Osteoblast (primary cell): Measurements from ENCODE around the gene ZNF138. TPM values are rescaled to one million over a fixed set of nuclear protein-coding genes. Genes with fewer than 3 reads are reported as not detected.

Experiments
- DNase-seq: peaks from one replicate; pipeline ENCODE4 v3.0.0; 2011; ENCODE audit warnings: low spot score, mixed read lengths; ENCODE audit not compliant: insufficient read length; ENCODE audit errors: missing footprints
- H2AFZ ChIP-seq: 2 replicates; pipeline ENCODE4 v1.6.0; 2011; ENCODE audit warnings: mild to moderate bottlenecking, low read length
- H3K27ac ChIP-seq: 2 replicates; pipeline ENCODE4 v1.5.1; 2011; ENCODE audit warnings: mild to moderate bottlenecking, low read depth, low read length, moderate library complexity
- H3K27me3 ChIP-seq: 2 replicates; pipeline ENCODE4 v1.6.0; 2012; ENCODE audit warnings: mild to moderate bottlenecking, control low read depth, inconsistent platforms, low read length, moderate library complexity; ENCODE audit not compliant: insufficient read depth
- H3K36me3 ChIP-seq: 2 replicates; pipeline ENCODE4 v1.5.1; 2011; ENCODE audit warnings: mild to moderate bottlenecking, low read length, control low read depth, moderate library complexity; ENCODE audit not compliant: insufficient read depth
- H3K4me1 ChIP-seq: 2 replicates; pipeline ENCODE4 v1.5.1; 2011; ENCODE audit warnings: mild to moderate bottlenecking, low read length, control low read depth, moderate library complexity; ENCODE audit not compliant: insufficient read depth
- H3K4me2 ChIP-seq: 2 replicates; pipeline ENCODE4 v1.6.0; 2011; ENCODE audit warnings: mild to moderate bottlenecking, low read length; ENCODE audit not compliant: insufficient read depth
- H3K4me3 ChIP-seq: fragments of 200-600 bp; sonication (generic); 3 replicates; pipeline ENCODE4 v1.5.1; 2012; ENCODE audit warnings: mild to moderate bottlenecking, low read length, inconsistent platforms; ENCODE audit not compliant: insufficient read depth
- H3K79me2 ChIP-seq: 2 replicates; pipeline ENCODE4 v1.6.0; 2012; ENCODE audit warnings: mild to moderate bottlenecking, low read length, control low read depth, inconsistent platforms; ENCODE audit not compliant: insufficient read depth
- H3K9me3 ChIP-seq: 2 replicates; pipeline ENCODE4 v1.5.1; 2011; ENCODE audit warnings: low read depth, low read length, control low read depth
- H4K20me1 ChIP-seq: 2 replicates; pipeline ENCODE4 v1.6.0; 2012; ENCODE audit warnings: mild to moderate bottlenecking, low read length, control low read depth; ENCODE audit not compliant: insufficient read depth
- total RNA-seq: library from RNA; depleted of rRNA; stranded (reverse); fragments of >200 nt; gene quantifications from 2 replicates; pipeline ENCODE4 v1.2.3, GENCODE V29; 2012
- TF ChIP-seq, protein P1 (sequence below): IDR thresholded peaks from 2 replicates; pipeline ENCODE4 v1.5.1; 2011; ENCODE audit warnings: mild to moderate bottlenecking, low read depth, low read length, moderate library complexity; ENCODE audit errors: extremely low read depth

The ZNF138 gene
- total RNA-seq, 1 donor, result 4.7 TPM

DNA sequence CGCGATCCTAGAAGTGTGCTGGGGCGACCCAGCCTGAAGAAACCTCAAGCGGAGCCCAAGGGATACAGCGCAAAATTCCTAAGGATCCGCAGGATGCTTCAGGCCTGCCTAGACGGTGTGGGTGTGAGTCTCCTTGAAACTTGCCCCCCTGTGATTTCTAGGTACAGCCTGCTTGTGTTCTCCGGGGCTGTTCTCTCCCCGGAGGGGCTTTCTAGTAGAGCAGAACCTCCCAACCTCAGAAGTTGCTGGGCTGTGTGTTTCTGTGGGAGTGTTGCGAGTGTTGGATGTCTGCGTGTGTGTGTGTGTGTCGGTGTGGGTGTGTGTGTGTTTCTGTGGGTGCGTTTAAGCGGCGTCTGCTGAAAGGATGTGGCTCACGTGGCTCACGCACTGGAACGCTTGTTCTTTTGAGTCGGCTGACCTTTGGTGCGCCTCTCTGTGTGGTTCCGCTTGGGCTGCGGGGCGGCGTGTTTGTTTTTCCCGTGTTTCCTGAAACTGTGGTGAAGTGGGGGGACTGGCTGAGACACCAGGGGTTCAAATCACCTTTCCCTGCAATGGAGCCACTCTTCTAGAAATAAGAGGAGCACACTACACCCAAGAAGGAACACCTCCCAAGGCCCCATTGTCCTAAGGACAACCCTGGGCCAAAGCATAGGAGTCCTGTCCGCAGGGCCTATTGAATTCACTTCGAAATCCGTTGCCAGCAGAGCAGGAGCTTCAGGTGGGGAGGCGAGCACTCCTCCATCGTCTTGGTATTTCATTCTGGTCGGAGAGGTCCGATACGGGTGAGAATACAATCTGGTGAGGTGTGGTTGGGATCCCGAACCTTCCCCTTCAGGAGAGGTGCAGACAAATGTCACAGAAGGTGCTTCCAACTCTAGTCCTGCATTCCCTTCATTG, 83.7 kb downstream of the ZNF138 start:
- H3K27me3 ChIP-seq, result peaks cover 6% of the 10 kb centered on the region
- no peaks in the 10 kb centered on the region for H3K36me3 ChIP-seq
- TF ChIP-seq, protein P1, sequence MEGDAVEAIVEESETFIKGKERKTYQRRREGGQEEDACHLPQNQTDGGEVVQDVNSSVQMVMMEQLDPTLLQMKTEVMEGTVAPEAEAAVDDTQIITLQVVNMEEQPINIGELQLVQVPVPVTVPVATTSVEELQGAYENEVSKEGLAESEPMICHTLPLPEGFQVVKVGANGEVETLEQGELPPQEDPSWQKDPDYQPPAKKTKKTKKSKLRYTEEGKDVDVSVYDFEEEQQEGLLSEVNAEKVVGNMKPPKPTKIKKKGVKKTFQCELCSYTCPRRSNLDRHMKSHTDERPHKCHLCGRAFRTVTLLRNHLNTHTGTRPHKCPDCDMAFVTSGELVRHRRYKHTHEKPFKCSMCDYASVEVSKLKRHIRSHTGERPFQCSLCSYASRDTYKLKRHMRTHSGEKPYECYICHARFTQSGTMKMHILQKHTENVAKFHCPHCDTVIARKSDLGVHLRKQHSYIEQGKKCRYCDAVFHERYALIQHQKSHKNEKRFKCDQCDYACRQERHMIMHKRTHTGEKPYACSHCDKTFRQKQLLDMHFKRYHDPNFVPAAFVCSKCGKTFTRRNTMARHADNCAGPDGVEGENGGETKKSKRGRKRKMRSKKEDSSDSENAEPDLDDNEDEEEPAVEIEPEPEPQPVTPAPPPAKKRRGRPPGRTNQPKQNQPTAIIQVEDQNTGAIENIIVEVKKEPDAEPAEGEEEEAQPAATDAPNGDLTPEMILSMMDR, result no peak
- peak overlapping the region; percentile 64 for H3K4me2 ChIP-seq
- H3K4me1 ChIP-seq, result peaks cover 11% of the 10 kb centered on the region
- no peaks in the 10 kb centered on the region for H4K20me1 ChIP-seq
- H3K79me2 ChIP-seq, result no peaks in the 10 kb centered on the region
- H3K27ac ChIP-seq, result no peak overlapping the region
- H3K9me3 ChIP-seq, result no peaks in the 10 kb centered on the region
- H3K4me3 ChIP-seq, result peak overlapping the region; percentile 61
- no peak for DNase-seq
- peak overlapping the region; percentile 78 for H2AFZ ChIP-seq

DNA sequence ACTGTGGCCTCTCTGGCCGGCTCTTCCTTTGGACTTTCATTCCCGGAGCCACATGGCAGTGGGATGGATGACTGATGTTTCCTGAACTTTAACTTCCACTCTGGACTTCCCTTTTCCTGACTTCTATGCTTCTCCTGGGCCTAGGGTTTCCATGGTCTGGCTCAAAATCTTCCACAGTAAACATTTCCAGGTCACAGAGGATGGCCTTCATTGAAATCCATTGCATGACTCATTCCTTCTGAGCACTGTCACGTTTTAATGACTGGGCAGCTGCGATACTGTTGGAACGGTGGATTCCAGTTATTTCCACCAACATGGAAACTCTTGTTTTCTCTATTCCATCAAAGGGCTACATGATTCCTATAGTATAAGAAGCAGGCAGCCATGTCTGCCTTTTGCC, 84.5 kb downstream of the ZNF138 start:
- Histone ChIP-seq H3K9me3 (no peaks in the 10 kb centered on the region), H2AFZ (no peak overlapping the region), H3K4me2 (no peak overlapping the region), H3K27ac (no peak overlapping the region), H3K4me3 (no peak overlapping the region), H3K36me3 (no peaks in the 10 kb centered on the region), H3K79me2 (no peaks in the 10 kb centered on the region), H4K20me1 (no peaks in the 10 kb centered on the region), H3K27me3 (peaks cover 11% of the 10 kb centered on the region), H3K4me1 (peaks cover 11% of the 10 kb centered on the region)
- peak; percentile 72 for DNase-seq
- TF ChIP-seq, protein P1, result no peak

DNA sequence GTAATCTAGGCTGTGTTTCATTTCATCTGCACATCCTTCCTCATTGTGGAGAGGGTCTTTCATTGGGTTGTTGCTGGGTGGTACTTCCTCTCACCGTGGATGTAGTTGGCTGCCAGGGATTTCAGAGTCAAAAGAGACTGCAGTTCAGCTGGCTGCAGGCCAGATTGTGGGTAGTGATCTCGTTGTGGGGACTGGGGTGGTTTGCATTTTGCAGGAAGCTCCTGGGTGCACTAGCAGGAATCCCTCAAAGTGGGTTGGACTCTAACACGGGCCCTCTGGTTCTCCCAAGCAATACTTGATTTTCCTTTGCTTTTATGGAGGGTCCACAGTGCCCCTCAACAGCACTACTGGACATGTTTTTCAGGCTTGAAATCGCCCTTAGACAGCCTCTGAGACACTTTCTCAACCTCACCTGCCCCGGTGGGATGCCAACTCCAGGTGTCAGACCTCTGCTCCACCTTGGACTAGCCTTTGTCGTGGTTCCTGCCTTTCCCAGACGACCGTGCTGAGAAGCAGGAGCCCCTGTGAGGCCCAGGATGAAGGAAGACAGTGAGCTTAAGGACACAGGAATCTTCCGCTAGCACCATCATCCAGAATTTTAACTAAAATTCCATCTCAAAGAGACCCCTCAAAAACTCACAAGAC, 85.0 kb downstream of the ZNF138 start:
- Histone ChIP-seq H3K4me2 (no peak overlapping the region), H3K9me3 (no peaks in the 10 kb centered on the region), H4K20me1 (no peaks in the 10 kb centered on the region), H3K27me3 (peaks cover 16% of the 10 kb centered on the region), H3K4me1 (peaks cover 7% of the 10 kb centered on the region), H2AFZ (no peak overlapping the region), H3K79me2 (no peaks in the 10 kb centered on the region), H3K27ac (no peak overlapping the region), H3K4me3 (no peak overlapping the region), H3K36me3 (no peaks in the 10 kb centered on the region)
- peak; percentile 68 for DNase-seq
- TF ChIP-seq, protein P1, result no peak

DNA sequence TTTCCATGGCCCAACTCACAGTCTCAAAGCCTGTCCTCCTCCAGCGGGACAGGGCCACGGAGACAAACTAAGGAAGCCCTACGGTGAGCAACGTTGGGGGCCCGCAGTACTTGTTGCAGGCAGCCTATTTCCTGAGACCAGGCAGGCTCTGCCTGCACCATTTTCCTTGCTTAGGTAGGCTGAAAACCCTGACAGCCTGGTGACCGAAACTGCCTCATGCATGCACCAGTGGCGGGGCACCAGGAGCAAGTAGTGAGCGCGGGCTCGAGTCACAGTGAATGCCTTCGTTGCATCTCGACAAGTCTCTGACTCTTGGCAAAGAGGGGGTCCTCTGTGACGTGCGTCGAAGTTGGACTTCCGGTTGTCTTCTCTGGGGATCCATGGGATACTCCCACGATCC, 85.6 kb downstream of the ZNF138 start:
- H2AFZ ChIP-seq, result no peak overlapping the region
- H3K4me2 ChIP-seq, result no peak overlapping the region
- H3K4me1 ChIP-seq, result peaks cover 3% of the 10 kb centered on the region
- no peak overlapping the region for H3K4me3 ChIP-seq
- H3K27me3 ChIP-seq, result peaks cover 16% of the 10 kb centered on the region
- peak; percentile 44 for DNase-seq
- no peaks in the 10 kb centered on the region for H4K20me1 ChIP-seq
- H3K9me3 ChIP-seq, result no peaks in the 10 kb centered on the region
- TF ChIP-seq, protein P1, result no peak
- no peak overlapping the region for H3K27ac ChIP-seq
- H3K36me3 ChIP-seq, result no peaks in the 10 kb centered on the region
- no peaks in the 10 kb centered on the region for H3K79me2 ChIP-seq
